Stomach smooth muscle (tissue), 2 donors: ENCODE data around the gene ZNF618.

Experiments
- H3K27ac ChIP-seq: one replicate; pipeline ENCODE4 v1.7.0; 2013; ENCODE audit warnings: mild to moderate bottlenecking, low read length, inconsistent platforms
- H3K27me3 ChIP-seq, 2 donors: one replicate each; pipeline ENCODE4 v1.7.0; 2013; ENCODE audit warnings: low read length in 2 of 2; ENCODE audit not compliant: insufficient read depth in 2 of 2, control insufficient read depth in 1 of 2
- H3K36me3 ChIP-seq, 2 donors: one replicate each; pipeline ENCODE4 v1.7.0; 2013; ENCODE audit warnings: low read length in 2 of 2; ENCODE audit not compliant: control insufficient read depth in 2 of 2, insufficient read depth in 2 of 2
- H3K4me1 ChIP-seq: one replicate; pipeline ENCODE4 v1.7.0; 2013; ENCODE audit warnings: low read length; ENCODE audit not compliant: control insufficient read depth, insufficient read depth
- H3K4me3 ChIP-seq, 2 donors: one replicate each; pipeline ENCODE4 v1.7.0; 2013; ENCODE audit warnings: low read length in 2 of 2
- H3K9ac ChIP-seq, 2 donors: one replicate each; pipeline ENCODE4 v1.7.0; 2013; ENCODE audit warnings: low read length in 2 of 2, mild to moderate bottlenecking in 1 of 2
- H3K9me3 ChIP-seq, 2 donors: one replicate each; pipeline ENCODE4 v1.7.0; 2013; ENCODE audit warnings: low read length in 2 of 2; ENCODE audit not compliant: control insufficient read depth in 2 of 2
- donor health status: healthy.
- donor health status: Pancreatic carcinoma.

Gene ZNF618

DNA sequence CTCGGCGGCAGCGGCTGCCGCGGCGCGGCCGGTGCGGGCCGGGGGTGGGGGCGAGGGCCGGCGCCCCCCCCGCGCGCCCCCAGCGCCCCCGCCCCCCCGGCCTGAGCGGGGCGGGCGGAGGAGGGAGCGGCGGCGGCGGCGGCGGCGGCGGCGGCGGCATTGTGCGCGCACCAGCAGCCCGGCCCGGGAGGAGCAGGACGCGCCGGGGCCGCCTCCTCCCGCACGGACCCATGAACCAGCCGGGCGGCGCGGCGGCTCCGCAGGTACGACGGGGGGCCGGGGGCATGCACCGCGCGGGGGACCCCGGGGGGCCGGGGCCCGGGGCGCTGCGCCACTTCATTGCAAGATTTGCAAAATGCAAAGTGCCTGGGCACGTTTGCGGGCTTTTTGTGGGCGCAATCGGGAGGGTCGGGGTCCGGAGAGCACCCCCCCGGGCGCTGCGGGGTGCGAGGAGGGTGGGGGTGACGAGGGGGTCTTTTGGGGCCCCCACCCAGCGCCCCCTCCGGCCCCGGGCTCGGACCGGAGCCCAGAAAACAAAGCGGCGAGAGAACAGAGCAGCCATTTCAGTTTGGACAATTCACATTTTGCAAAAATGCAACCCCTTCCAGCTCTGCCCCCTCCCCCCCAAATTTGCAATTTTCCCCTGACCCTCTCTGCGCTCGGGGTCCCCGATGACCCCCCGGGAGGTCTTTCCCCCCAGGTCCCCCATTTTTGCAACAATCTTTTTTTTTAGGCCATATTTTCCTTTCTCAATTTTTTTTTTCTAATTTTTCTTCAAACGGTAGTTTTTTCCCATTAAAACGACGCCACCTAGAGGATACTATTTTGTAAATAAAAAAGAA is at the start of gene ZNF618:
TSS of gene ZNF618 (plus strand) at position 159 of the 842 bp plus-strand sequence. CDS start at position 231, 72 bp downstream.
- no peak within 1 kb of the TSS for H3K27ac ChIP-seq

DNA sequence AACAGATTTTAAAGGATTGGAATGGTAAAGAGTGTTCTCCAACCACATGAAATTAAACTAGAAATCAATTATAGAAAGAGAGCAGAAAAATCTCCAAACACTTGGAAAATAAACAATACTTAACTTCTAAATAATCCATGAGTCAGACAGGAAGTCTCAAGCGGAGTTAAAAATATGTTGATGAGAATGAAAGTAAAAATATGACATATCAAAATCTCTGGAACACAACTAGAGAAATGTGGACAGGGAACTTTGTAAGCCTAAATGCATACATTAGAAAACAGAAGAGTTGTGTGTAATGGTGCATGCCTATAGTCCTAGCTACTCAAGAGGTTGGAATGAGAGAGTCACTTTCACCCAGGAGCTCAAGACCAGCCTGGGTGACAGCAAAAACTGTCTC is 47.9 kb upstream of the ZNF618 start:
- Histone ChIP-seq H3K27me3 (no peaks in the 10 kb centered on the region), H3K36me3 (no peaks in the 10 kb centered on the region), H3K9ac (no peak overlapping the region), H3K4me1 (no peaks in the 10 kb centered on the region), H3K4me3 (no peak overlapping the region), H3K27ac (no peak overlapping the region), H3K9me3 (peaks cover 4 to 6% of the 10 kb centered on the region in 2 donors)

More for the DNA sequence above, at the start of gene ZNF618:
- peak within 1 kb of the TSS; percentile 59 to 73 for H3K4me3 ChIP-seq
- H3K4me1 ChIP-seq, result no peaks in the 10 kb centered on the region
- no peaks in the 10 kb centered on the region for H3K9me3 ChIP-seq
- H3K27me3 ChIP-seq, result no peaks in the 10 kb centered on the region
- no peaks in the 10 kb centered on the region for H3K36me3 ChIP-seq
- peak within 1 kb of the TSS in 1 of 2 donors; percentile 28 for H3K9ac ChIP-seq

DNA sequence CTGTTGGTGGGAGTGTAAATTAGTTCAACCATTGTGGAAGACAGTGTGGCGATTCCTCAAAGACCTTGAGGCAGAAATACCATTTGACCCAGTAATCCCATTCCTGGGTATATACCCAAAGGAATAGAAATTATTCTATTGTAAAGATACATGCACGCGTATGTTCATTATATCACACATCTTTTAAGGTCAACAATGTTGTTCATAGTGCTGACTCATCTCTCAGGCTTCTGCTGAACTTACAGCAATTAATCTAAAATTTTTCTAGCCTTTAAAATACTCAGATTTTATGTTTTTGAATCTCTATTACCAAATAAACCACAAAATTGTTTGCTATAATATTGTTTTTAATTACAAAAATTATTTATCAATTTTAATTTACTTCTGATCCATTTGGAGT is 38.8 kb upstream of the ZNF618 start:
- Histone ChIP-seq H3K27me3 (no peaks in the 10 kb centered on the region), H3K4me1 (no peaks in the 10 kb centered on the region), H3K9ac (no peak overlapping the region), H3K4me3 (no peak overlapping the region), H3K27ac (no peak overlapping the region), H3K9me3 (no peaks in the 10 kb centered on the region), H3K36me3 (no peaks in the 10 kb centered on the region)

DNA sequence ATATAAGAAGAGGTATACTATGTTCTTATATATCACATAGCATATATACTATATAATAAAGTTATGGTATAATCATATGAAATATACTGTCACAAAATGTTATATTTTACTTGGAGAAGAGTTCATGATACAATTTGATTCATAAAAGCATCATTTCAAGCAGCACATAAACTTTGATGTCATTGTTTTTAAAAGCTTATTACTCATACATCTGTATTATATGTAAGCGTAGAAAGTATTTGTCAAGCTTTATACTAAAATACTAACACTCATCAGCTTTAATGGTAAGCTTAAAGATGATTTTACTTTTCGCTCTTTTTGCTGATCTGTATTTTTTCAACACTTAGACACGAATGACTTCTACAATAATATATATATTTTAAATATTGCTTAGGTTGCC is 34.0 kb upstream of the ZNF618 start:
- Histone ChIP-seq H3K36me3 (no peaks in the 10 kb centered on the region), H3K9ac (no peak overlapping the region), H3K4me3 (no peak overlapping the region), H3K27ac (no peak overlapping the region), H3K4me1 (no peaks in the 10 kb centered on the region), H3K27me3 (no peaks in the 10 kb centered on the region), H3K9me3 (no peaks in the 10 kb centered on the region)

GRCh38 chr9:113844466-113844865 is 31.6 kb upstream of the ZNF618 start:
- no peaks in the 10 kb centered on the region for H3K9me3 ChIP-seq
- no peaks in the 10 kb centered on the region for H3K36me3 ChIP-seq
- H3K27ac ChIP-seq, result no peak overlapping the region
- no peaks in the 10 kb centered on the region for H3K4me1 ChIP-seq
- no peak overlapping the region for H3K9ac ChIP-seq
- no peaks in the 10 kb centered on the region for H3K27me3 ChIP-seq
- H3K4me3 ChIP-seq, result no peak overlapping the region

- no peaks in the 10 kb centered on the region for H3K36me3 ChIP-seq
- no peaks in the 10 kb centered on the region for H3K27me3 ChIP-seq
- H3K4me1 ChIP-seq, result no peaks in the 10 kb centered on the region
- peaks cover 2 to 13% of the 10 kb centered on the region in 2 donors for H3K9me3 ChIP-seq
- no peak overlapping the region for H3K4me3 ChIP-seq
- H3K9ac ChIP-seq, result no peak overlapping the region
- no peak overlapping the region for H3K27ac ChIP-seq
These were observed 24.8 kb upstream of the ZNF618 start for GRCh38 chr9:113851359-113851758.

DNA sequence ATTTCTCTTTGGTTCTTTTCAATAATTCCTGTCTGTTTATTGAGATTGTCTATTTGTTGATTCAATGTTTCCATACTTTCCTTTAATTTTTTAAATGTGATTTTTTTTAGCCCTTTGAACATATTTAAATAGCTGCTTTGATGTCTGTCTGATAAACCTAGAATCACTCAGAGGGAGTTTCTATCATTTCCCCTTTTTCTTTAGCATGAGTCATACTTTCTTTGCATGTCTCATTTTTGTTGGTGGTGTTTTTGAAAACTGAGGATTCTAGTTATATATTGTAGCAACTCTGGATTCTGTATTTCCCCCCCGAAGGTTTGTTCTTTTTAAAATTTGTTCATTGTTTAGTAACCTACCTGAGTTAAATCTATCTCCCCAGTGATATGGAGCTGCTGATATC is 24.2 kb upstream of the ZNF618 start:
- H3K9ac ChIP-seq, result no peak overlapping the region
- H3K9me3 ChIP-seq, result peaks cover 2 to 13% of the 10 kb centered on the region in 2 donors
- H3K36me3 ChIP-seq, result no peaks in the 10 kb centered on the region
- no peak overlapping the region for H3K27ac ChIP-seq
- H3K4me3 ChIP-seq, result no peak overlapping the region
- H3K4me1 ChIP-seq, result no peaks in the 10 kb centered on the region
- no peaks in the 10 kb centered on the region for H3K27me3 ChIP-seq

GRCh38 chr9:113853333-113853732 is 22.8 kb upstream of the ZNF618 start:
- Histone ChIP-seq H3K9ac (no peak overlapping the region), H3K36me3 (no peaks in the 10 kb centered on the region), H3K4me3 (no peak overlapping the region), H3K27ac (no peak overlapping the region), H3K27me3 (no peaks in the 10 kb centered on the region), H3K9me3 (peaks cover 2 to 13% of the 10 kb centered on the region in 2 donors), H3K4me1 (no peaks in the 10 kb centered on the region)

GRCh38 chr9:113854310-113854709 is 21.8 kb upstream of the ZNF618 start:
- no peak overlapping the region for H3K27ac ChIP-seq
- H3K4me1 ChIP-seq, result no peaks in the 10 kb centered on the region
- H3K9me3 ChIP-seq, result peaks cover 2 to 13% of the 10 kb centered on the region in 2 donors
- no peaks in the 10 kb centered on the region for H3K27me3 ChIP-seq
- no peak overlapping the region for H3K4me3 ChIP-seq
- H3K36me3 ChIP-seq, result no peaks in the 10 kb centered on the region
- H3K9ac ChIP-seq, result no peak overlapping the region

DNA sequence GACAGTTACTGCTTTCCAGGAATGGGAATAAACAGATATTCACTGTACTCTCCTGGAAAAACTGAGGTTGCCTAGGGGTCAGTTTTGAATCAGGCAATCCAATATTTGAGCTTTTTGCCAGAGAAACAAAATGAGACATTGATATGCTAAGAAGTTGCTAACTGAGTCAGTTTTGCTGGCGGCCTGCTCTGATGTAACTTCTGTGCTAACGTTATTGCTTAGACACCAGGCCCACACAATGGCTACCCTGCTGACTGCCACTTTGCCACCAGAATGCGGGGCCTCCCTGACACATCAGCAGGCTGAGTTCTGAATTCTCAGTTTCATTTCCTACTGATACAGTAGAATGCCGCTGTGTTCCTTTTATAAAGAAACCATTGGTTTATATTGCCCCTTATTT is 18.2 kb upstream of the ZNF618 start:
- H3K27ac ChIP-seq, result no peak overlapping the region

DNA sequence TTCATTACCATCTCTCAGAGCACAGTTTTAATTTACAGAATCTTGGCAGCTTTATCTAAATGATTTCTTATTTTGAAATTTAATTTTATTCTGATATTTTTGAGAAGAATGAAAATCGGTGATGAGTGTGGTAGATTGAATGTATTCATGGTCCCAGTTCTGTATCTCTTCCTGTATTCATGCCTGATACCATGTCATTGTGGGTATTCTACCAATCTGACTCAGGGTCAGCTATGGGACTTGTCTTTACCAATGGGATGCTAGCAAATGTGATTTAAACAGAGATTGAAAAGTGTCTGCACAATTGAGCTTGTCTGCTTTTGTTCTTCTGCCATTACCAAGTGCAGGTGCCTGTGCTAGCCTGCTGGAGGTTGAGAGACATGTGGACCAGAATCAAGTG is 17.8 kb upstream of the ZNF618 start:
- H3K9ac ChIP-seq, result no peak overlapping the region
- H3K4me1 ChIP-seq, result no peaks in the 10 kb centered on the region
- no peak overlapping the region for H3K4me3 ChIP-seq
- peaks cover 3 to 6% of the 10 kb centered on the region in 2 donors for H3K27me3 ChIP-seq
- H3K9me3 ChIP-seq, result peaks cover 0 to 7% of the 10 kb centered on the region in 2 donors
- H3K36me3 ChIP-seq, result no peaks in the 10 kb centered on the region
- no peak overlapping the region for H3K27ac ChIP-seq

More for the DNA sequence above, 18.2 kb upstream of the ZNF618 start:
- H3K4me1 ChIP-seq, result no peaks in the 10 kb centered on the region
- peaks cover 0 to 4% of the 10 kb centered on the region in 2 donors for H3K9me3 ChIP-seq
- no peaks in the 10 kb centered on the region for H3K36me3 ChIP-seq
- no peak overlapping the region for H3K4me3 ChIP-seq
- H3K27me3 ChIP-seq, result peaks cover 3 to 6% of the 10 kb centered on the region in 2 donors
- H3K9ac ChIP-seq, result no peak overlapping the region
